Forelimb muscle (tissue), 1 donor: ENCODE results near the gene ACLY. TPM values are rescaled to one million over a fixed set of nuclear protein-coding genes. Genes with fewer than 3 reads are reported as not detected.
"Not testable (repeated sequence)": the region's sequence is repeated elsewhere in the genome, so short reads cannot be mapped to it uniquely, and the experiment has no call there.

Experiments used
- DNase-seq: peaks from one replicate; pipeline ENCODE4 v3.0.0-alpha.2; 2013; ENCODE audit warnings: low read depth
- polyA plus RNA-seq: library from polyadenylated mRNA; unstranded; fragments of 120-200 nt; gene quantifications from one replicate; pipeline ENCODE4 v1.2.1, GENCODE V29; 2013; ENCODE audit not compliant: insufficient read length

ACLY gene
- polyA plus RNA-seq, 1 donor, result 44.4 TPM

DNA sequence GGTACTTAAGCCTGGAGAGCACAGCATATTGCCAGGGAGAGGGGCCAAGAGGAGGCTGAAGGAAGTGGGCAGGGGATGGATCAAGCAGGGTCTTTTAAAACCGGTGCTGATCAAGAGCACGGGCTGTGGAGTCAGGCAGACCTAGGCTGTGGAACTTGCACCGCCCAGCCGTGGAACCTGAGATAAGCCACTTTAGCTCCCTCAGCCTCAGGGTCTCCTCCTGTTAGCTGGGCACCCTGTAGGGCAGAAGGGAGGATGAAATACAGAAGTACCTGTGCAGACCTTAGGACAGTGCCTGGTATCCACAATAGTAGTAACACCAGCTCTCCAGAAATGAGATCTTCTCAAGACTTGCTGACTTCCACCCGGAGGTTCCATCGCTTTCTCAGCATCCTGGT is 20.9 kb upstream of the ACLY start:
- no peak for DNase-seq

DNA sequence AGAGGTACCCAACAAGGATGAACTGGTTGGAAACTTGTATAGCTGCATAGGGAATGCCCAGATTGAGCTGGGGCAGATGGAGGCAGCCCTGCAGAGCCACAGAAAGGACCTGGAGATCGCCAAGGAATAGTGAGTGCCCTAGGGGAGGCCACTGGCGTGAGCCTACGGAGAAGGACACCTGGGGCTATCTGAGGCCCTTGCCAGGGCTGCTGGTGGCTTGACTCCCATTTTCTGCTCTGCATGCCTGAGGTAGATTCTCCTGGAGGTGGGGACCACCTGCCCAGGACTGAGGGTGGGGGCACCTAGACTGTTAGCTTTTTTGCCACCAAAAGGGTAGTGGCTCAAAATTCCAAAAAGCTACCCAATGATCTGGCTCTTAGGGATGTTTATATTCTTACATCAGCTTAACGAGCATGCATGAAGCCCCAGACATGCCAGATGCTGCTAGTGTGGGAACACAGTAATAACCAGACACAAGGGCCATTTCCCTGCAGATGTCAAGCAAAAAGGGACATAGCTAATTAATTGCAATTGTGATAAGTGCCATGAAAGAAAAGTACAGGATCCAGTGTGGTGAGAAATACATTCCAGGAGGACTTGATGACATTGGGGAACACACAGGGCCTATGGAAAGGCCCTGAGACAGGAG is 20.4 kb upstream of the ACLY start:
- DNase-seq, result no peak

DNA sequence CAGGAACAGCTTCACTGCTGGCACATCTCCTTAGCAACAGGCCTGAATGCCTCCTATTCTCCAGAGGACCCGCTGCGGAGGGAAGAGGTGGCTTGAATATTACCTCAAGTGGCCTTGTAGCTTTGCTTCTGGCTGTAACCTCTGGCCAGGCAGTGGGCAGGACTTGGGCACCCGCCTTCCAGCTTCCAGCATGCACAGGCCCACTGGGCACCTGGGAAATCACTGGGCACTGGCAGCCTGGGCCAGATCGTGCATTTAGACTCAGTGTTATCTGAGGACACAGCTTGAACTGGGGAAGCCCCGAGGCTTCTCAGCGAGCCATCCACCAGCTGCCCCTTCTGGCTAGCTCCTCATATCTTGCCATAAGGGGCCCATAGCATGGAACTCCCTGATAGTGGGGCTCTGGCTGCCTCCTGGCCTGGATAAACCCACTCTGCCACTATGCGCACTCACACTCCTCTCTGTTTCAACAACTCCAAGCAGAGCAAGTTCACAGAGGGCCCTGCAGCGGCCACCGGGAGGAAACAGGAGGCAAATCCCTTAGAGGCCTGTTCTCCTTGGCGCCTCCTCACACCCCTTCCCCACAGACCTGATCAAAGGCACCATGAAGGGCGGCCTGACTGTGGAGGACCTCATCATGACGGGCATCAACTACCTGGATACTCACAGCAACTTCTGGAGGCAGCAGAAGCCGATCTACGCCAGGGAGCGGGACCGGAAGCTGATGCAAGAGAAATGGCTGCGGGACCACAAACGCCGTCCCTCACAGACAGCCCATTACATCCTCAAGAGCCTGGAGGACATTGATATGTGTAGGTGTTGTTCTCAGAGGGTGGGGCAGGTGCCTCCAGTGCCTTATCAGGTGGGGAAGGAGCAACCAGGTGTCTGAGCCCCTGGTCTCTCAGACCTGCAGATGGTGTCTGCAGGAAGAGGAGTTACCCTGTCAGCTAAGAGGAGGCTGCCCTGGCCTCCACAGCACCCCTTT is 19.5 kb upstream of the ACLY start:
- DNase-seq, result no peak

DNA sequence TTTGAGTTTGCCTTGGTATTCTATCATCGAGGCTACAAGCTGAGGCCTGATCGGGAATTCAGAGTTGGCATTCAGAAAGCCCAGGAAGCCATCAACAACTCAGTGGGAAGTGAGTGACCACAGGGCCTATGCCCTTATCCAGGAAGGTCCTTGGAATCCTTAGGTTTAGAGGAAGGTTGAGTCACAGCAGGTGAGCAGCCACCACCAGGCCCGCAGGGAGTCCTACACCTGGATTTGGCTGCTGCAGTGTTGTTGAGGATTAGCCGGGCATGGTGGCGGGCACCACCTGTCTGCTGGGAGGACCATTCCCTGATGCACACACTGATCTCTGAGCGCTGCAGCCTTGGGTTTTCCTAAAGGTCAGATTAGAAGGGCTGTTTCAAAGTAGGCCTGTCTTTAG is 16.9 kb upstream of the ACLY start:
- no peak for DNase-seq

DNA sequence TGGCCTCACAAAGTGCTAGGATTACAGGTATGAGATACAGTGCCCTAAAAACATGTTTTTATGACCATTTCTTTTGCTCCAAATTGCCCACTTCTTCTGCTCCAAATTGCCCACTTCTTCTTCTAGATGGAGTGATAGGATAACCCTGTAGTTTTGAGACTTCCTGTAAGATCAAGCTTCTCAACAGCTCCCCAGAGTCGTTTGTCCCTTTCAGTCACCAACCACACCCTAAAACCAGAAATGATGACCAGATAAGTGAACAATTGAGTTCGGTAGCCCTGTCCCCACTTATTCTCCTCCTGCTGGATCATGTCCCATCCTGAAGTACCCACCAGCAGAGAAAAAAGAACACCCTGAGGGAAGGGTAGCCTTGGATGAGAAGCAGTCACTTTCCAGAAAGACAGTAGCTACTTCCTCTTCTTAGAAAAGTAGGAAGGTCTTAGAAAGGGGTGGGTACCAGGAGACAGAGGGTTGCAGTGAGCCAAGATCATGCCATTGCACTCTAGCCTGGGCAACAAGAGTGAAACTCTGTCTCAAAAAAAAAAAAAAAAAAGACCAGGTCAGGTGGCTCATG is 14.2 kb upstream of the ACLY start:
- DNase-seq, result no peak

DNA sequence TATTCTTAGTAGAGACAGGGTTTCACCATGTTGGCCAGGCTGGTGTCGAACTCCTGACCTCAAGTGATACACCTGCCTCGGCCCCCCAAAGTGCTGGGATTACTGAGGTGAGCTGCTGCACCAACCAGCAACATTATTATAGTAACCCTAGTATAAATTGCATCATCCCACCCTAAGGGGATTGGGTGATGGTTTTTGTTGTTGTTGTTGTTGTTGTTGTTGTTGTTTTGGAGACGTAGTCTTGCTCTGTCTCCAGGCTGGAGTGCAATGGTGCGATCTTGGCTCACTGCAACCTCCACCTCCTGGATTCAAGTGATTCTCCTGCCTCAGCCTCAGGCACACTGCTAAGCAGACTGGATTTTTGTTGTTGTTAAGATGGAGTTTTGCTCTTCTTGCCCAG is 13.0 kb upstream of the ACLY start:
- DNase-seq, result not testable (repeated sequence)

DNA sequence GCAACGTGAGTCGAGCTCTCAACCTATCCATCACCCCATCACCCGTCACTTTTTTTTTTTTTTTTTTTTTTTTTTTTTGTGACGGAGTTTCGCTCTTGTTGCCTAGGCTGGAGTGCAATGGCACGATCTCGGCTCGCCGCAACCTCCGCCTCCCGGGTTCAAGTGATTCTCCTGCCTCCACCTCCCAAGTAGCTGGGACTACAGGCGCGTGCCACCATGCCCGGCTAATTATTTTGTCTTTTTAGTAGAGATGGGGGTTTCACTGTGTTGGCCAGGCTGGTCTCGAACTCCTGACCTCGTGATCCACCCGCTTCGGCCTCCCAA is 12.0 kb upstream of the ACLY start:
- not testable (repeated sequence) for DNase-seq

DNA sequence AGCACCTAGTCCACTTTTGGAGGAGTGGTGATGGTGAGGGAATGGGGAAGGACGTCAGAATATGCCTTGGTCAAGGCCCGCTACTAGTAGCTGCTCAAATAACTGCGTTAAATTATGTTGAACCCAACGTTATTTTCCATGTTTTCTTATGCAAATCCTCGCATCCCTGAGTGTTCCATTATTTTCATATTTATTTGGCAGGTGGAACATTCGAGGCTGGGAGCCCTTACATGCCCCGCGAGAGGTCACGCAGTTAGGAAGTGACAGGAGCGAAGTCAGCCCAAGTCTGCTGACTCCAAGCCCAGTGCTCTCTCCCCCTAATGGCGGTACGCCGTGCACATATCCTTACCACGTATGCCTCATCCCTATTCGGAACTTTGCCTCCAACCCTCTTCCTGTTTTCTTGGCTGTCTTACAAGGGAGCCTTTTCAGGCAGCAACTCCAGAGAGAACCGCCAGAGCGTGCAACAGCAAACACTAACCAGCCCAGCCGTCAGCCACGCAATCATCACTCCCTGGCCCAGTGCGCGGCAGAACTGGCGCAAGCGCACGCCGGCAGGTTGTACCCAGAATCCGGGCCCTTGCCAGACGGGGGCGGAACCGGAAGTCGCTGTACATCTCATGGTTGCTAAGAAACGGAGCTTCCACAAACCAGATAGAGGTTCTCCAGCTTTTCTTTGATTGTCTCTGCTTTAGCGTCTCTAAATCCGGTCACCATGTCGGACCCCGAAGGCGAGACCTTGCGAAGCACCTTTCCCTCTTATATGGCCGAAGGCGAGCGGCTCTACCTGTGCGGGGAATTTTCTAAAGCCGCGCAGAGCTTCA is 11.5 kb upstream of the ACLY start, which contains the start of gene ODAD4:
ODAD4 (plus strand) TSS at position 609 of the 824 bp plus-strand sequence; CDS start at position 716, 107 bp downstream.
- peak; percentile 88 for DNase-seq

DNA sequence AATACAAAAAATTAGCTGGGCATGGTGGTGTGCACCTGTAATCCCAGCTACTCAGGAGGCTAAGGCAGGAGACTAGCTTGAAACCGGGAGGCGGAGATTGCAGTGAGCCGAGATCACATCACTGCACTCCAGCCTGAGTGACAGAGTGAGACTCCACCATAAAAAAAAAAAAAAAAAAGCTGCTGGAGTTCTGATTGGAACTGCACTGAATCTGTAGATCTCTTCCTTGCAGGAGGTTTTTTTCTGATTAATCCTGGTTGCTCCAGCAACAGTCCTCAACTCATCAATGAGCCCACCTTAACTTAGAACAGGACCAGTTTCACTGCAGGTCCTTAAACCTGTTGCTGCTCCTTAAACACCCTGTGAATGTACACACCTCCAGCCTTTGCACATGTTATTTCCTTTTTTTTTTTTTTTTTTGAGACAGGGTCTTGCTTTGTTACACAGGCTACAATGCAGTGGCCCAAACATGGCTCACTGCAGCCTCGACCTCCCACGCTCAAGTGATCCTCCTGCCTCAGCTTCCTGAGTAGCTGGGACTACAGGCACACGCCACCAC is 10.0 kb upstream of the ACLY start:
- no peak for DNase-seq

DNA sequence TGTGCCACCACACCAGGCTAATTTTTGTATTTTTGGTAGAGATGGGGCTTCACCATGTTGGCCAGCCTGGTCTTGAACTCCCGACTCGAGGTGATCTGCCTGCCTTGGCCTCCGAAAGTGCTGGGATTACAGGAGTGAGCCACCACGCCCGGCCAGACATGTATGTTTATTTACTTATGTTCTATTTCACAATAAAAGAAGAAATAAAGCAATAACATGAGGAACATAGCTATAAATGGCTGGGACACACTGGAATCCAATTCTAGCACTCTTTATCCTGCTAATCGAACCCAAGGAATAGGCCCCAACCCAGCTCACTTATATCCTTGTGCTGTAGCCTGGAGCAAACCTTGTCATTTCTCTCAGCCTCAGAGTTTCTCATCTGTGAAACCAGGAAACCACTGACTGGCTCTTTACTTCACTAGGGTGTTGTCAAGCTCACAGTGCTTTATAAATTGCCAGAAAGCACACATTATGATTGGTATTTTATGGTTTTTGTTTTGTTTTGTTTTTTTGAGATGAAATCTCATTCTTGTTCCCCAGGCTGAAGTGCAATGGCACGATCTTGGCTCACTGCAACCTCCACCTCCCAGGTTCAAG is 7.3 kb upstream of the ACLY start:
- DNase-seq, result no peak

DNA sequence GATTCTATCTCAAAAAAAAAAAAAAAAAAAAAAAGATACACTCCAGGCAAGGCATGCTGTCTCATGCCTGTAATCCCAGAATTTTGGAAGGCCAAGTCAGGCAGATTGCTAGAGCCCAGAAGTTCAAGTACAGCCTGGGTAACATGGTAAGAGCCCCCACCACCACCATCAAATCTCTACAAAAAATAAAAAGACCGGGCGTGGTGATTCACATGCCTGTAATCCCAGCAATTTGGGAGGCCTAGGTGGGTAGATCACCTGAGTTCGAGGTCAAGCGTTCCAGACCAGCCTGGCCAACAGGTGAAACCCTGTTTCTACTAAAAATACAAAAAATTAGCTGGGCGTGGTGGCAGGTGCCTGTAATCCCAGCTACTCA is 1.8 kb upstream of the ACLY start:
- DNase-seq, result no peak

DNA sequence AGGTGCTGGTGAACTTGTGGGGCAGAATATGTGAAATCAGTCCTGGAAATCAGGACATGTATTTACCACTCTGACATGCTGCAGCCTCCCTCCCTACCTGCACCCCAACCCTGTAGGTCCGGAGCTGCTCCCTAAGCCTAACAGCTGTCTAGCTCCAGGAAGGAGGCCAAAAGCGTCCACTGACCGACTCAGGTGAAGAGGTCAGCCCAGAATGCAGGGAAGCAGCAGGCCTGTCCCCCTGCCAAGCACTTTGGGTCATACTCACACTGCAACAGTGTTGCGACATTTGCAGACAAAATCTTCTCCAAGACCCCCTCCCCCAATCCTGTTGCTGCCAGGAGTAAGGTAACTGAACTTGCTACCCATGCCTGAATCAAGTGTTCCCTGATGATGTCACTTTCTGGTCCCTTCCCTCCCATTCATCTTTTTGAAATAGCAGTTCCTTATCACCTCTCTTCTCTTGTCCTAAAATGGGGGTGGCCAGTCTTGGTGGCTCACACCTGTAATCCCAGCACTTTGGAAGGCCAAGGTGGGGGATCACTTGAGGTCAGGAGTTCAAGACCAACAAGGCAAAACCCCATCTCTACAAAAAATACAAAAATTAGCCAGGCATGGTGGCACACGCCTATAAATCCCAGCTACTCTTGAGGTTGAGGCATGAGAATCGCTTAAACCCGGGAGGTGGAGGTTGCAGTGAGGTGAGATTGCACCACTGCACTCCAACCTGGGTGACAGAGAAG is 1.3 kb upstream of the ACLY start:
- DNase-seq, result no peak

DNA sequence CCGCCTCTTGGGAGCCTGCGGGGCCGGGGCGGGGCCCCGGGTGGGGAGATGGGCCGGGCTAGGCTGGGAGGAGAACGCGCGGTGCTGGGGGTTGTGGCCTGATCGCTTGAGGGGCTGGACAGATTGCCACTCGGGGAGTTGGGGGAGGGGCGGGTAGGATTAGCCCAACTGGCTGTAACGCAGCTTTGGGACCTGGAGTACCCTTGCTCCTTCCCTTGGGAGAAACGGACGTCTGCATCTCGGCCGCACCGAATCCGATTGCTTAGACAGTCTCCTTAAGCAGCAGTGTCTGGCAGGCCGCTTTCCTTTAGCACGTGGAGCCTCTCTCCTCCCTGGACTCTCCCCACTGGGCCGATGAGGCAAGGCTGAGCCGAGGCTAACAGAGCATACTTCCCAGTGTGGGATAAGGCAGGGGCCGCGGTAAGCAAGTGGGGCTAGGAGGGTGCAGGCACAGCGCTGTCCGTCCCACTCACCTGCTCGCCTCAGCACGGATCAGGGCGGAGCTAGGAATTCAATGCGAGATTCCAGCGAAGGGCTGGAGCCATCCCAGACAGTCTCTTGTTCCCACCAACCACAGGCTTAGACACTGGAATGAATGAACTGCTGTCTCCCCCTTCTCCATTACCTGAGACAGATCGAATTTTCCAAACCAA is 540 bp upstream of the ACLY start:
- no peak for DNase-seq

DNA sequence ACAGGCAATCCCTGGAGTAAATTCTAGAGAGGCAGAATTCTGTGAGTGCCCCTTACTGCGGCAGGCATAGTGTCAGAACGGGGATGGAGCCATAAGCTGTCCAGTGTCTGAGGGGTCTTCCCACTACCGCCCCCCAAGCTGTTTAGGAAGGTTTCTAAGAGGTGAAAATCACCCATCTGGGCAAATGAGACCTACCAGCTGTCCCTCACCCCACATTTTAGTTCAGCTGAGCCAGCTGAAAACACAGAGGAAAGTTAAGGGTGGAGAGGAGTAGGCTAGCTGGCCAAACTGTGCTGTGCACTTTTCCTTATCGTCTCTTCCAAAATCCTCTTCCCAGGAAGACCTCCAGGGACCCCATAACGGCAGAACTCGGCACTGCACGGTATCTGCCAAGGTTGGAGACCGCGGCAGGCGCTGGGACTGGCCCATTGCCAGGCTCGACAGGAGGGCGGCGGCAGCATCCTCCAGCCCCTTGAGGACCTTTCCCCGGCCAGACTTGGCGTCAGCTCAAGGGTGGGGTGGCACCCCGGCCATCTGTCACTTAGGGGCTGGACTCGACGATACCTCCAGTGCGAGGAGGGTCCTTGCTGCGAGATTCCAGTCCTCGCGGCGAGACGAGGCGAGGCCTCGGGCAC is 955 bp downstream of the ACLY start:
- no peak for DNase-seq

DNA sequence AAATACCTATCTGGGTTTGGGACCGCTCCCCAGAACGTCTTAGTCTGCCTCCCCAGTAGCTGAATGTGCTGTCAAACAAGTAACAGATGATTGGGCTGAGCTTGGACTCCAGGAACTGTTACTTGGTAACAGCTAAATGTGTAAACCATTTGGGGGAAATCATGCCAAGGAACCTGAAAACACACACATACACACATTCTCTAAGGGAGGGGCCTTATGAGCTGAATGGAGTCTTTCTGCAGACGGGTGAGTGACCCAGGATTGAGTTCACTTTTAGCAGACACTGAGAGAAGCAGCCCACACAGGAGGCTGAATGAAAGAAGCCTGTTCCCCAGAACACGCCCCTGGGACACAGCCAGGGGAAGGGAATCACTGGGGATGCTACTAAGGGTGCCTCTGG is 1.6 kb downstream of the ACLY start:
- DNase-seq, result no peak

DNA sequence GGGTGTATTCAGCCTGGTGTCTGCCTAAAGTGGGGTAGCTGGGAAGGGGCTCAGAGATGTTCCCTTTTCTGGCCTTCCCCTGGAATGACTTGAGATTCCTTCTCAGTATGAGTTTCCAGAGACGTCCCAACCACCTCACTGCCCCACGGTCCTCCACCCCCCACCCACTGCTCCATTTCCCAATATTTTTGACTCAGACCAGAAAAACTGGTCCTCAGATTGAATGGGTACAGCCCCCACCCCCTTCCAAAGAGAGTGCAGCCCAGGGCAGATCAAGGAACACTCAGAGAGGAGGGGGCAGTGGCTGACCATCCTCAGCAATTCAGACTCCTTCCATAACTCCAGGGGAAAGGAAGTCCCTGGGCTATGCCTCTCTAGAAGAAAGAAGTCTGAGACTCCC is 3.2 kb downstream of the ACLY start:
- DNase-seq, result no peak

DNA sequence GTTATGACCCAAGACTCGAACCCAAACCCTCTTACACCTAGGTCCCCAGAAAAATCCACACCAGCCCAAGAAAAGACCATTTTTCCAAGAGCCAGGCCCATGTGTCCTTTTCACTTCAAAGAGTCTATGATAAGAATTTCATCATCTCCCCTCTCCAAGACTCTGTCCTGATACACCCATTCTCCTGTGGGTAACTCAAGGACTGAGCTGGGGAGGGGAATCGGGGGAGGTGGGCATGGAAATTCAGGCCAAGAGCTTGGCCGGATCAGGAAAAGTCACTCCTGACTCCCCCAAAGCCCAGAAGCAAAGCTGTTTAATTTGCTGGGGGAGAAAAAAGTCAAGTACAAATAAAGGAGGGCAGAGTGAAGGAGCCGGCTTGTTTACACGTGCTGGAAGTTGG is 3.7 kb downstream of the ACLY start:
- no peak for DNase-seq

DNA sequence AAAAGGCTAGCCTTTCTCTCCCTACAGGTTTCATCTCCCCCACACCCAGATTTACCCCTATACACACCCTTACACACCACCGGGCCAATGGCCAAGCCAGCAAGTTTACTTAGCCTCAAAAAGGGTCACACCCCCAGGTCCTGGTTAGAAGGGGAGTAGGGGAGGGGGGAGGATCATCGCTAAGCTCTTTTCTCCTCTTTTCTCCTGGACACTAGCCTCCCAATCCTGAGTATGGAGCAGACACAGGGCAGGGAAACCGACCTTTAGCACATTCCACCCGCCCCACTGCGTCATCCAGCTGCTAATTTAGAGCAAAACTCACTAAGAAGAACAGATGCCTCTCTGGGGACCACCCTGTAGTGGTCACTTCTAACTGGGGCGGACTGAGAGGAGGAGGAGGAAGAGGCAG is 4.4 kb downstream of the ACLY start:
- no peak for DNase-seq

DNA sequence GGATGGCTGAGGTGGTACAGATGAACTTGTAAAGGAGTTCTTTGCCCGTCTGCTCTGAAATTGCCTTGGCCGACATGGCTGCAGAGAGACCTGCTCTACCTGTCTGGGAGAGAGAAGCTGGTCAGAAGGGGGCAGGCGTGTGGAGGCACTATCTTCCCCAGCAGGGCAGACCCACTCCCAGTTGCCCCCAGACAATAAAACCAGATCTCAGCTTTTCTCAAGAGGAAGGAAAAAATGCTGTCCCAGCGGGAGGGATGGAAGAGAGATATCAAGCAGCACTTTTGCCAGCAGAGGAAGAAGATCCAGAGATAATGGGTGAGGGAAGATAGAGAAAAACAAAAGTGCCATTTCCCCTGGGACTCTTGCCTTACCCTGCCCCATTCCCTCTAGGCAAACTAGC is 5.0 kb downstream of the ACLY start:
- no peak for DNase-seq

DNA sequence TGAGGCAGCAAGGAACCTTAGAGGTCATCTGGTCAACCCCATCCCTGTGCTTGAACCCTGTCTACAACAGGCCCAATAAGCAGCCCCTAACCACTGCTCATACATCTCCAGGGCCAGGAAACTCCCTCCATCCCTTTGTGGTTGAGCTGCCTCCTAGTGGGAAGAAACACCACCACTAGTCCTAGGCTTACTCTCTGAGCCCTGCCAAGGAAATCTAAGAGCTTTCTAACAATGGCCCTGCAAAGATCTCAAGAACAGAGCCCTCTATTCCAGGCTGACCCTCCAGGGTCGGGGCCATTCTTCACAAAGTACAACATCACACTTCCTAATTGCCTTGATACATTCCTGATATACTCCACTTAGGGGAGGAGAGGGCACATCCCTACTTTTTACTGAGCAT is 5.8 kb downstream of the ACLY start:
- no peak for DNase-seq
